Neural progenitor cell (in vitro differentiated cells): Measurements from ENCODE around the gene SEMA4G.

ENCODE experiments used
- CTCF ChIP-seq: fragments of 200-600 bp; sonication (generic); IDR thresholded peaks from 2 replicates; pipeline ENCODE4 v1.5.1; 2017; ENCODE audit warnings: antibody characterized with exemption, mild to moderate bottlenecking
- EZH2 ChIP-seq: fragments of 200-600 bp; sonication (generic); IDR thresholded peaks from 2 replicates; pipeline ENCODE4 v1.6.1; 2017; ENCODE audit warnings: antibody characterized with exemption, mild to moderate bottlenecking, moderate library complexity
- EZH2phosphoT487 ChIP-seq: fragments of 200-600 bp; sonication (generic); IDR thresholded peaks from 2 replicates; pipeline ENCODE4 v1.6.1; 2017; ENCODE audit warnings: antibody characterized with exemption

GRCh38 chr10:101003639-101004206 lies 34.4 kb downstream of the SEMA4G start:
- TF ChIP-seq CTCF (no peak), EZH2 (no peak), EZH2phosphoT487 (no peak)
